ENCODE results near the gene GRK1. TPM values are rescaled to one million over a fixed set of nuclear protein-coding genes. Genes with fewer than 3 reads are reported as not detected.

Gene GRK1
- total RNA-seq, 1 experiment from 2014 or later = not detected

DNA sequence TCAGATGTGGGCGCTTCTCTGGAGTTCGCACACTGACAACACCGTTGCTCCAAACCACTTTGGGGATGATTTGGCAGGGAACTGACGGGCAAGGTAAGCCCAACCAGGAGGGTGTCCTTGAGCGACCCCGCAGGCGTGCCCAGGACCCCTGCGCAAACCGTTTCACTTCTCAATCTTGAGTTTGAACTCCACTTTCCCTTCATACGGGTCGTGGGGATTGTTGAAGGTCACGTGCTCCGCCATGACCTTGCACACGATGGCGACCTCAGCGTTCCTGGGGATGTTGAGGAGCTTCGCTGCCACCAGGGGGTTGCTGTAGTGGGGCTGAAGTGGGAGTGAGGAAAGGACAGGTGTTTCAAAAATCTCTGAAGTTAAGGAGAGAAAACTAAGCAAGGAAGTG, 17.8 kb upstream of the GRK1 start:
- H3K36me3 ChIP-seq (ENCODE audit: insufficient read depth, low read length) = no peaks in the 10 kb centered on the region; the same call in 1 of the 2 replicates

DNA sequence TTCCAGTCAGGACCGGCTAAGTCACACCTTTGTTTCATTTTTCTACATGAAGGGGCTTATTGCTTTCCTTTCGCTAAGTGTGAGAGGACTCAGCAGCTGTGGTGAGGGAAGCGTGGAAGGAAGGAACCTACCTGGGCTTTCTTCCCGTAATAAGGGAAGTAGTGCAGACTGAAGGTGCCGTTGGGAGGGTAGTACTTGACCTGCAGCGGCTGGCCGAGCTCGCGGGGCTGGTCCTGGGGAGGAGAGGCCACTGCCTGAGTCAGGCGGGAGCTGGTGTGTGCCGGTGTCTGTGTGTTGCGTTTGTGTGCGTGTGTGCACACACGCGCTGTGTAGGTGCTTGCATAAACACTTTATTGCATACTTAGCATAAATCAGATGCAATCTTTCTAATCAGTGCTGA, 16.7 kb upstream of the GRK1 start:
- no peaks in the 10 kb centered on the region for H3K79me2 ChIP-seq (ENCODE audit: low read length)
- H3K4me1 ChIP-seq (ENCODE audit: low read length) = no peaks in the 10 kb centered on the region
- H3K9ac ChIP-seq (ENCODE audit: low read length) = no peak overlapping the region
- no peaks in the 10 kb centered on the region for H3K36me3 ChIP-seq (ENCODE audit: insufficient read depth, low read length)
- no peak overlapping the region for H3K4me3 ChIP-seq (ENCODE audit: low read length)
- no peaks in the 10 kb centered on the region for H3K9me3 ChIP-seq (ENCODE audit: low read length)
- DNase-seq = no peak
- H3K9me2 ChIP-seq (replicated peaks; ENCODE audit: insufficient read depth, low read length) = no peaks in the 10 kb centered on the region
- H2AFZ ChIP-seq (ENCODE audit: low read length) = no peak overlapping the region
- no peaks in the 10 kb centered on the region for H3K27me3 ChIP-seq (ENCODE audit: low read length)
- H3K4me2 ChIP-seq (ENCODE audit: low read depth, low read length, poor library complexity, severe bottlenecking) = no peak overlapping the region
- no peak overlapping the region for H3K27ac ChIP-seq (ENCODE audit: low read length)
- H4K20me1 ChIP-seq (ENCODE audit: insufficient read depth, low read depth, low read length) = no peaks in the 10 kb centered on the region

More for the DNA sequence above, 17.8 kb upstream of the GRK1 start:
- Histone ChIP-seq H3K4me2 (ENCODE audit: low read depth, low read length, poor library complexity, severe bottlenecking) (no peak overlapping the region), H3K79me2 (ENCODE audit: low read length) (no peaks in the 10 kb centered on the region), H3K9me3 (ENCODE audit: low read length) (no peaks in the 10 kb centered on the region), H4K20me1 (ENCODE audit: insufficient read depth, low read depth, low read length) (no peaks in the 10 kb centered on the region), H3K9me2 (replicated peaks; ENCODE audit: insufficient read depth, low read length) (no peaks in the 10 kb centered on the region), H3K27me3 (ENCODE audit: low read length) (no peaks in the 10 kb centered on the region), H3K4me1 (ENCODE audit: low read length) (no peaks in the 10 kb centered on the region), H3K9ac (ENCODE audit: low read length) (no peak overlapping the region), H3K4me3 (ENCODE audit: low read length) (no peak overlapping the region), H2AFZ (ENCODE audit: low read length) (no peak overlapping the region), H3K27ac (ENCODE audit: low read length) (no peak overlapping the region)
- DNase-seq = no peak

DNA sequence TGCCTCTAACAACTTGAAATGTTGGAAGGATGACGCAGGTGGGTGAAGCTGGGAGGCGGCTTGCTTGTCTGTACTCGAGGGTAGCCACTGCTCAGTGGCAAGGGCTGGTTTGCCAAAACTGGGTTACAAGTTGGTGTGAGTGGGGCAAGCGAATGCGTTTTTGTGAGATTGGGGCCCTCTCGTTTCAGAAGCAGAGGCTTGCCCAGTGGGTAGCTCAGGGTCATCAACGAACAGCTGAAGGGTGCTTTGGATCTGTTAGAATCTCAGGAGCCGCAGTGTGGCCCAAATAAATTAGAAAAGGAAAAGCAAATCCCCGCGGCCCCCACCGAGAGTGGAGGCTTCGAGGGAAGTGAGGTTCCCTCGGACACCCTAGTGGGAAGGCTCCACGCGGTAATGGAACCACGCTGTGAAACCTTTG, 16.3 kb upstream of the GRK1 start:
- no peaks in the 10 kb centered on the region for H3K27me3 ChIP-seq (ENCODE audit: low read length)
- no peak for DNase-seq
- H3K36me3 ChIP-seq (ENCODE audit: insufficient read depth, low read length) = no peaks in the 10 kb centered on the region
- no peaks in the 10 kb centered on the region for H3K4me1 ChIP-seq (ENCODE audit: low read length)
- no peak overlapping the region for H3K27ac ChIP-seq (ENCODE audit: low read length)
- H3K9ac ChIP-seq (ENCODE audit: low read length) = no peak overlapping the region
- no peaks in the 10 kb centered on the region for H4K20me1 ChIP-seq (ENCODE audit: insufficient read depth, low read depth, low read length)
- H3K79me2 ChIP-seq (ENCODE audit: low read length) = no peaks in the 10 kb centered on the region
- H2AFZ ChIP-seq (ENCODE audit: low read length) = no peak overlapping the region
- H3K4me3 ChIP-seq (ENCODE audit: low read length) = no peak overlapping the region
- H3K4me2 ChIP-seq (ENCODE audit: low read depth, low read length, poor library complexity, severe bottlenecking) = no peak overlapping the region
- H3K9me3 ChIP-seq (ENCODE audit: low read length) = no peaks in the 10 kb centered on the region
- H3K9me2 ChIP-seq (replicated peaks; ENCODE audit: insufficient read depth, low read length) = no peaks in the 10 kb centered on the region

DNA sequence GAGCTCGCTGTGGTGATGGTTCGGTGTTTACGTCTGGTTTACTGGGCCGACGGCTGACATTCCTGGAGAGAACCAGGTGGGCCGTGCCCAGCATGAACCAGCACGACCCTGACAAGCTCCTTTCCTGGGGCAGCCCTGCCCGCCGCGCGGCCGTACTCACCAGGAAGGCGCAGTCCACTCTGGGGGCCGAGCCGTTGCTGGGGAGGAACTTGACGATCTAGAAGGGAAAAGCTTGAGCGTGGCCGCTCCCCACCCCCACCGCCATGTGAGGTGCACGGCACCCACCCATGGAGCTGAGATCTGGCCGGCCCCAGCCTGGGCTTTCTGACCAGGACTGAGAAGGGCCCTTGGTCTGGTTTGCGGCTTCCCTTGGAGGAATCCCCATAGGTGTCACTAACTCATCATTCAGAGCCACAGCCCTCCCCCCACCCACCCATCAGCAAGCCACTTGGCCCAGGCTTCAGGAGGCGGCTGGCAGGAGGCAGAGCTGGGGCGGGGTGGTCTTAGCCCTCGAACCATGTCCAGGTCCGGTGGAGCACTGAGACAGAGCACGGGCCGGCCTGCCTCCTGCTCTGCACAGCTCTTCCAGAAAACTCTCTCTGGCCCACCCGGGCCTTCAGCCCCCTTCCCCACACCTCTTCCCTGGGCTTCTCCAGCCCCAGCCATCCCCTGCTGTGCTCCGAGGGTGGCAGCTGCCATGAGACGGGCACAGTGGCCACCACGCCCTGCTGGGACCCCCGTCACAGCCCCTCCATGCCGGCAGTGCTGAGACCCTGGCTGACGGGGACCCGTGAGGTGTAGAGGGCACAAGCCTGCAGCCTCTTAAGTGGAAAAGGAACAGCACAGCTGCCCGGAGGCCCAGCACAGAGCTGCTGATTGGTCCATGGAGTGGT, 15.3 kb upstream of the GRK1 start:
- no peaks in the 10 kb centered on the region for H3K9me2 ChIP-seq (replicated peaks; ENCODE audit: insufficient read depth, low read length)
- H3K9ac ChIP-seq (ENCODE audit: low read length) = no peak overlapping the region
- no peak overlapping the region for H3K27ac ChIP-seq (ENCODE audit: low read length)
- H2AFZ ChIP-seq (ENCODE audit: low read length) = no peak overlapping the region
- H3K27me3 ChIP-seq (ENCODE audit: low read length) = no peaks in the 10 kb centered on the region
- H3K36me3 ChIP-seq (ENCODE audit: insufficient read depth, low read length) = no peaks in the 10 kb centered on the region
- H3K4me2 ChIP-seq (ENCODE audit: low read depth, low read length, poor library complexity, severe bottlenecking) = no peak overlapping the region
- no peak for DNase-seq
- H3K4me3 ChIP-seq (ENCODE audit: low read length) = no peak overlapping the region
- H3K9me3 ChIP-seq (ENCODE audit: low read length) = no peaks in the 10 kb centered on the region
- no peaks in the 10 kb centered on the region for H3K79me2 ChIP-seq (ENCODE audit: low read length)
- no peaks in the 10 kb centered on the region for H4K20me1 ChIP-seq (ENCODE audit: insufficient read depth, low read depth, low read length)
- no peaks in the 10 kb centered on the region for H3K4me1 ChIP-seq (ENCODE audit: low read length)

DNA sequence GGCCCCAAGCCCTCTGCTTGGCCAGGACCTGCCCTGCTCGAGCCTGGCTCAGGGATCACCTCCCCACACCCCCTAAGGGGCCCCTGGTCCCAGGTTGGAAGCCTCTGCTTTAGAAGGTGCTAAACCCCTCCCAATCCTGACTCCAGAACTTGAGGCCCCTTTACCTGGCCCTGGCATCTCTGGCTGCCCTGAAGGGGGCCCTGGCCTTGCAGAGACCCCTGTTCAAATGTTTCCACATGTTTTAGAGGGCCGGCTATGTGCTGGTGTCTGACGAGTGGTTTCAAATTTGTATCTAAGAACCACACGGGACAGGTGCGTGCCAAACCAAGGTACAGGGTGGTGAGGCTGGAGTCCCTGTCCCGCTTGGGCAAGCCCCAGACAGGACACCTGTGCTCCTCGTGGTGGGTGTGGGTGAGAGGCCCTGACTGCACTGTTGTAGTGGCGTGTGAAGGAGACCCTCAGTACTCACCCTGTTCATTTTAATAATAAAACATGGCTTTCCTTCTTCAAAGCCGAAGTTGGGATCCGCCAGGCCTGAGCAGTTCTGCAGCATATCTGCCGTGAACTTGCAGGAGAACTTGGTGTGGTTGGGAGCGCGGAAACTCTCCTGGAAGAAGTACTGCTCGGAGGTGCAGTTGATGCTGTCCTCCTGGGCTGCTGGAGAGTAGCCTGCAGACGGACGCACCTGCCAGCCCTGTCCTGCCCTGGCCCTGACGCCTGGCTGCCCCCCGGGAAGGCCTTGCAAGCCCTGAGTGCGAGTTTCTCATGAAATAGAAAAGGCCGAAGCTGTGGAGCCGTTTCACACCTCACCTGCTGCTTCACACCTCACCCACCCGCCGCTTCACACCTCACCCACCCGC, 14.4 kb upstream of the GRK1 start:
- H3K9me2 ChIP-seq (replicated peaks; ENCODE audit: insufficient read depth, low read length) = no peaks in the 10 kb centered on the region
- H3K4me2 ChIP-seq (ENCODE audit: low read depth, low read length, poor library complexity, severe bottlenecking) = no peak overlapping the region
- H3K9me3 ChIP-seq (ENCODE audit: low read length) = no peaks in the 10 kb centered on the region
- no peak overlapping the region for H3K4me3 ChIP-seq (ENCODE audit: low read length)
- H3K27me3 ChIP-seq (ENCODE audit: low read length) = no peaks in the 10 kb centered on the region
- no peaks in the 10 kb centered on the region for H3K36me3 ChIP-seq (ENCODE audit: insufficient read depth, low read length)
- no peak overlapping the region for H2AFZ ChIP-seq (ENCODE audit: low read length)
- no peaks in the 10 kb centered on the region for H3K79me2 ChIP-seq (ENCODE audit: low read length)
- no peak overlapping the region for H3K9ac ChIP-seq (ENCODE audit: low read length)
- no peak for DNase-seq
- no peak overlapping the region for H3K27ac ChIP-seq (ENCODE audit: low read length)
- H3K4me1 ChIP-seq (ENCODE audit: low read length) = no peaks in the 10 kb centered on the region
- no peaks in the 10 kb centered on the region for H4K20me1 ChIP-seq (ENCODE audit: insufficient read depth, low read depth, low read length)

DNA sequence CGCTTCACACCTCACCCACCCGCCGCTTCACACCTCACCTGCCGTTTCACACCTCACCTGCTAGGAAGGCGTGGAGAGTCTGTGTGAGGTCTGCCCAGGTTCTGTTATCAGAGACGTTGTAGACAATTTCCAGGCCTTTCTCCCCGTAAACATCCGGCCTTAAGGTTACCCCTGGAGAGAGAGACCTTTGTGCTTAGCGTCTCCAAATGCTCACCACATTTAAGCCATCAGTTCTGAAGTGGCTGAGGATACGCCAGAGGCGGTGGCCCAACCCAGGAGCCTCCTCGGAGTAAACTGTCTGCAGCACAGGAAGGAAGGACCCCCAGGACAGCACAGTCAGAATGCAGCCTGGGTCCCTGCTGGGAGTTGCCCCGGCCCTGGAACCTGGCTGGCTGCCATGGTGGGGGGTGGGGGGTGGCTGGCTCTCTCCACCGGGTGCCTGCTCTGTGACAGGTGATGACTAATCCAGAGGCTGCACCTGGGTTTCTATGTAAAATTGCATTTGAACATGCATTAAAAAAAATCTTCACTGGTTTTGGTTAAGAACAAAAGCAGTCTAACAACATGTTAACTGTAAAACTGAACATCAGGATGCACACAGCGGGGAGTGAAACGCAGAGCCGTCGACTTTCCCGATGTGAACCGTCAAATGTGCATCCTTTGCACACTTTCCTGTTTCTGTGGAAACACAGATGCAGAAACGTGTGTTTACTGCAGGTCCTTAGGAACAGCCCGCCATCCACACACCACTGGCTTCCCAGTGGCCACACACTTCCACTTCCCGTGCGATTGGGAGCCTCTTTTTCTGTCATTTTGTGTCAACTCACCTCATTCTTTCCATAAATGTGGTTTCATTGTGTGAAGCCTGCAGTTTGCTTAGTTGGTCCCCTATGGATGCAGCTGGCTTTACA, 13.5 kb upstream of the GRK1 start:
- Histone ChIP-seq H3K9me3 (ENCODE audit: low read length) (no peaks in the 10 kb centered on the region), H3K4me3 (ENCODE audit: low read length) (no peak overlapping the region), H3K4me2 (ENCODE audit: low read depth, low read length, poor library complexity, severe bottlenecking) (no peak overlapping the region), H3K9ac (ENCODE audit: low read length) (no peak overlapping the region), H3K36me3 (ENCODE audit: insufficient read depth, low read length) (no peaks in the 10 kb centered on the region), H4K20me1 (ENCODE audit: insufficient read depth, low read depth, low read length) (no peaks in the 10 kb centered on the region), H3K27ac (ENCODE audit: low read length) (no peak overlapping the region), H3K27me3 (ENCODE audit: low read length) (no peaks in the 10 kb centered on the region), H3K79me2 (ENCODE audit: low read length) (no peaks in the 10 kb centered on the region), H2AFZ (ENCODE audit: low read length) (no peak overlapping the region), H3K9me2 (replicated peaks; ENCODE audit: insufficient read depth, low read length) (no peaks in the 10 kb centered on the region), H3K4me1 (ENCODE audit: low read length) (no peaks in the 10 kb centered on the region)
- no peak for DNase-seq

DNA sequence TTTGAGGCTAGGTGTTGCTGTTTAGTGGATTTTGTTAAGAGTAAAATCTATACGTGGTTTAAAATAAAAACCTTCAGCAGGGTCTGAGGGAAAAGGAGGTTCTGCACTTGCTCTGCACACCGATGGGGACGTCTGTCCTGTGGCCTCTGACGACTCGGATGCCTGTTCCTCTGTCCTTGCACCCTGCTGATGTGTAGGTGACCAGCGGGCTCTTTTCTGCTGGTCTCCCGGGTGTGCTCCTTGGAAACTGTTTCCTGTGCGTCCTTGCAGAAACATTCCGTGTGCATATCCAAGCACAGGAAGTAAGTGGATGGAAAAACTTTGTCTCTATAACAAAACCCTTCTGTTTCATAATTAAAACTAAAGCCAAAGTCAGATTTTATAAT, 12.9 kb upstream of the GRK1 start:
- Histone ChIP-seq H2AFZ (ENCODE audit: low read length) (no peak overlapping the region), H3K9me2 (replicated peaks; ENCODE audit: insufficient read depth, low read length) (no peaks in the 10 kb centered on the region), H3K36me3 (ENCODE audit: insufficient read depth, low read length) (no peaks in the 10 kb centered on the region), H3K4me1 (ENCODE audit: low read length) (no peaks in the 10 kb centered on the region), H3K9me3 (ENCODE audit: low read length) (no peaks in the 10 kb centered on the region), H3K27ac (ENCODE audit: low read length) (no peak overlapping the region), H3K27me3 (ENCODE audit: low read length) (no peaks in the 10 kb centered on the region), H3K4me3 (ENCODE audit: low read length) (no peak overlapping the region), H3K79me2 (ENCODE audit: low read length) (no peaks in the 10 kb centered on the region), H3K4me2 (ENCODE audit: low read depth, low read length, poor library complexity, severe bottlenecking) (no peak overlapping the region), H4K20me1 (ENCODE audit: insufficient read depth, low read depth, low read length) (no peaks in the 10 kb centered on the region), H3K9ac (ENCODE audit: low read length) (no peak overlapping the region)
- DNase-seq = no peak

All from Karpas-422 (cell line).